Suppressor macrophage treated with lipopolysaccharide for 1 hour (primary cell): ENCODE results near the gene SLC6A3.

ENCODE experiments used
- DNase-seq, 3 donors: peaks; one replicate each; pipeline ENCODE4 v3.0.0-alpha.2; 2020 to 2022

The SLC6A3 gene

GRCh38 chr5:1404062-1404461 lies 41.2 kb downstream of the SLC6A3 start:
- no peak for DNase-seq

DNA sequence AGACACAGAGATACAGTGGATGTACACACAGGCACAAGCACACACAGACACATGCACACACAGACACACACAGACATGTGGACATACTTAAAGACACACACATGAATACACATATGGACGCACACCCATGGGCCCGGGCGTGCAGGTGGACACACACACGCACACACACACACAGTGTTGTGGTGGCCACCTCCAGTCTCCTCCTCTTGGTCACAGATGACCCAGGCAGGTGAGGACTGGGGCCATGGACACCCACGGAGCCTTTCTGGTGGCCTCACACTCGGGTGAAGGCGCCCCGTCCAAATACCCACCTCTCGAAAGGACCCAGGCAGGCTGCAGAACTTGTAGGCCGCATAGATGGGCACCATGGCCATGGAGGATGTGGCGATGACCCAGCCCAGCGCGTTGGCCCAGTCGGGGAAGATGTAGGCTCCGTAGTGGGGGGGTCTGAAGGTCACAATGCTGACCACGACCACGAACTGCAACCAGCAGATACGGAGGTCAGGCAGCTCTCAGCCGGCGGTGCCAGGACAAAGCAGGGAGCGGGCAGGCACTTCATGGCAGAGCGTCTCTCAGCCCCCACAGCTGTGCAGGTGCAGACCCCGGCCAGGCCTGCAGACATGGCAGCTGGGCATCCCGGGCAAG lies 42.5 kb downstream of the SLC6A3 start:
- DNase-seq: no peak

- DNase-seq: no peak
These were observed 43.6 kb downstream of the SLC6A3 start for GRCh38 chr5:1401536-1402138.

DNA sequence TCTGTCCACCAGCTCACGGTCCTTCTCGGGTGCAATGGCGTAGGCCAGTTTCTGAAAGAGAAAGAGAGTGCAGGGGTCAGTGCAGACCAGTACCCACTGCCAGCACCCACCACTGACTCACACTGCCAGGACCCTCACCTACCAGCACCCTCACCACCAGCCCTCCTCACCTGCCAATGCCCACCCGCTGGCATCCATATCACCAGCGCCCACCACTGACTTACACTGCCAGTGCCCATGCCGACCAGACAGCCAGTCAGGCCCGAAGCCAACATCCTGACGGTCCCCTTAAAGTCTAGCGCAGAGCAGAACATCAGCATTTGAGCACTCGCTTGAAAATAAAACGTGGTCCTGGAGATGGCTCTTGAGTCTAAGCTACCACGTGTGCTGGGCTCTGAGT lies 44.3 kb downstream of the SLC6A3 start:
- DNase-seq: no peak

DNA sequence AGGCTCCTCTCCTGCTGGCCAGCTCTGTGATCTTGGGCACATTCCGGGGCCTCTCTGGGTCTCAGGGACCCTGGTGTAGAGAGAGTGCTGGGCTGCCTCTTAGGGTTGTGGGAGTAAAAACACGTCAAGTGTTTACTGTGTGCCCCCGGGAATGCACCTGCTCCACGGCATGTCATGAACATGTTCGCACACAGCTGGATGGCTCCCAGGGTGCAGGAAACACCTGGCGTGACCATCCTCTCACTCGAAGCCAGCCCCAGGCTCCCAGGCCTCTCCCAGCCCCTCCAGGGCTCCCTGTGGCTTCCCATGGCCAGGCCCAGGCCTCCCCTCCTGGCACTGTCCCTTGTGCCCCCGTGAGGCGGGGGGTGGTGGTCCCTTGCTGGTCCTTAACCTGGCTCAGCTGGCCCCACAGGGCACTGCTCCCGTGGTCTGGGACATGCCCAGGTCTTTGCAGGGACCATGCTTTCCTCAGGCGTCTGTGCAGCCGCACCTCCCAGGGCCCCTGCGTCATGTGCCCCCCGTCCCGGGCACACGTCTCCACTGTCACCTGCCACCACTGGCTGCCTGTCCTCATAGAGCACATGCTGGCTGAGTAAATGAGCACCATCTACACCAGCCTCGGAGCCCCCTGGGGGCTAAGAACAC lies 44.9 kb downstream of the SLC6A3 start:
- DNase-seq: no peak

DNA sequence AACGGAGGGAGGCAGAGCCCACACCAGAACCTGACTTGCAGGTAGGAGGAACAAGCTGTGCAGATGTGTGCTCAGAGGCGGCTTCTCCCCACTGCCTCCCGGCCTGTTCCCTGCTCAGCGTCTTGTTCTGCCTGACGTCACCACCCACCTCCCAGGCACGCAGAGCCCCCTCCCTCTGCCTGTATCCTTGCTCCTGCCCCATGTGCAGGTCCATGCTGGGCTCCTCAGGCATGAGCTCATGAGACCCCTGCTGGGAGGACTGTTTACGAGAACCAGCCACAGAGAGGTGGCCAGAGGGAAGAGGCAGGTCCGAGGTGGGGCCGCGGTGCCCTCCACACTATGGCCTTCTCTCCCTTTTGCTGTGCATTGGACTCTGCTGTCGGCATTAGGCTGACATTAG lies 45.5 kb downstream of the SLC6A3 start:
- DNase-seq: no peak

DNA sequence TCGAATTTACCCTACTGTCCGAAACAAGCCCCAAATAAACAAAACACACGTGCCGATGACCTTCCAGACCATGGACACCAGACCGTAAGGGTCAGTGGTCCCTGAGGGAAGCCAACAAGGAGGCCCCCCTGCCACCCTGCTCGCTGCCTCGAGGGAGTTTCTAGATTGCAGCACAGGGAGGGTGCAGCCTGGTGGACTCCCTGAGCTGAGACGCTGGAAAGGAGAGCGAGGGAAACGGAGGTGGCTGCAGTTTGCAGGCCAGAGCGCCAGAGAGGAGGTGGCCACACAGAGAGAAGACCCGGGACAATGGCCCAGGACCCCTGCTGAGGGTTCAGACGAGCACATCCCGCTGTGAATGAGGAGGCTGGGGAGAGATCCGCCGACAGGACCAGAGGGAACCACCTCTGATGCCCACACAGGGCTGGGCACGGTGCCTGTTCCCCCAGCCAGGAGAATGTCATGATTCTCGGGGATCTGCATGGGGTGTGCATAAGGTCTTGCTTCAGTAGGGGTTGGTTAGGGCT lies 48.9 kb downstream of the SLC6A3 start:
- no peak for DNase-seq

GRCh38 chr5:1394881-1395860 lies 50.1 kb downstream of the SLC6A3 start:
- no peak for DNase-seq

- DNase-seq: no peak
These were observed 51.4 kb downstream of the SLC6A3 start for GRCh38 chr5:1393571-1394501.

DNA sequence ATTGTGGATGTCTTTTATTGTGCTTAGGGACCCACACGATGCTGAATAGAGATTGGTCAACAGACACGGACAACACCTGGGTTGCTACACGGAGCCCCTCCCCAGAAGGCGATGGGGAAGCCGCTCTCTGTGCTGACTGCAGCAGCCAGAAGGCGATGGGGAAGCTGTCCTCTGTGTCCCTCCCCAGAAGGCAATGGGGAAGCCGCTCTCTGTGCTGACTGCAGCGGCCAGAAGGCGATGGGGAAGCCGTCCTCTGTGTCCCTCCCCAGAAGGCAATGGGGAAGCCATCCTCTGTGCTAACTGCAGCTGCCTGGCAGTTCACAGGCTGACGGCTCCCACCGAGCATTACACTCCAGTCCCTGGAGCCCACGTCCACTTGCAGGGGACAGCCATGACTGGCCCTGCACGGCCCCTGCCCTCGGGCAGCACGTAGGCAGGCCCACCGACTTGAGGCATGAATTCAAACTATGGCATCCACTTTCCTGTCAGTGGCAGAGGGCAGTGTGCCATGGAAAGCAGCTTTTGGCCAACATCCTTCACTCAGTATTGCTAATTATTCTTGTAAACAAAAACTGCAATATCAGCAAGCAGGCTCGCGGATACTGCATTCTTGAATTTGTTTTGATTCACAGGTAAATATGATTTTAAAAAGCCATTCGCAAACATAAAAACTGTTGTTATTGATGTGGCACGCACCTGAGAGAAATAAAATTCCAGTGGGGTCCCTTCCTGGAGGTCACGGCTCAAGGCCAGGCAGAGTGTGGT lies 52.3 kb downstream of the SLC6A3 start:
- peak; percentile 20 to 48 (median 36) for DNase-seq

DNA sequence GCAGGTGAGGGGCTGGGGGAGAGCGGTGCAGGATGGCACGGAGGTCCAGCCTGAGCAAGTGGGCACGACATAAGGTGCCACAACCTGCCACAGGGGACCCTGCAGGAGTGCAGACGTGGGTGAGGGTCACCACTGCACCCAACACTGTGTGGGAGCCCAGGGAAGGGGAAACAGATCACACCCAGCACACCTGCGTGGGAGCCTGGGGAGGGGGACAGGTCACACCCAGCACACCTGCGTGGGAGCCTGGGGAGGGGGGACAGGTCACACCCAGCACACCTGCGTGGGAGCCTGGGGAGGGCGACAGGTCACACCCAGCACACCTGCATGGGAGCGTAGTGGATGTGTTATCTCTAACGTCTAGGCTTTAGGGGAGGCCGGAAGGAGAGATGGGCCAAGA lies 53.0 kb downstream of the SLC6A3 start:
- no peak for DNase-seq

DNA sequence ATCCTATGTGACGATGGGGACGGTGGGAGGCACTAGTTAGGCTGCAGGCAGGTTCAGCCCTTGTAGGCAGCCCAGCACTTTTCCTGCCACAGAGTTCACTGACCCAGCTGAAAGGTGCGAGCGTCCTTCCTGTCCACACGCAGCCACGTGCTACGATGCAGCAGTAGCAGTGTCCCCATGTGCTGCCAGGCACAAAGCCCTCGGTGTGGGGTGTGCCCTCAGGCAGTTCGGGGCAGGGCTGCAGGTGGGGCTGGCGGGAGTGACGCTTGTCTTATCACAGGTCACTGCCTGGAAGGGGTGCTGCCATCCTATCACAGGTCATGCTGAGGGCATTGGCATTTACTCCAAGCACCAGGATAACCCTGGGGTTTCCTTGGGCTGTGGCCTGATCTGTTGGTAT lies 53.5 kb downstream of the SLC6A3 start:
- DNase-seq: no peak

- DNase-seq: no peak
These were observed 54.2 kb downstream of the SLC6A3 start for GRCh38 chr5:1390861-1391600.

DNA sequence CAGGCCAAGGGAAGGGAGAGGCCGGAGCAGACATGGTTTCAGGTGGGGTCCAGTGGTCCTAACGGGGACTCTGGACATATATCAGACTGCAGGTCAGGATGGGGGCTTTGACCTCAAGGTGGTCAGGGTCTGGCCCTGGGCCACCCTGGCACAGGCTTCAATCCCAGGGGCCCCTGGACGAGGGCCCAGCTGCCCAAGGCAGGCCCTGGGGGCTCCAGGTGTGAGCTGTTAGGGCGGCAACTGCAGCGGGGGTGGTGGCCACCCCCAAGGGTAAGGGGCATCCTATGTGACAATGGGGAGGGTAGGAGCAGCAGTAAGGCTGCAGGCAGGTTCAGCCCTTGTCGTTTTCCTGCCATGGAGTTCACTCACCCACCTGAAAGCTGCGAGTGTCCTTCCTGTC lies 54.9 kb downstream of the SLC6A3 start:
- no peak for DNase-seq

DNA sequence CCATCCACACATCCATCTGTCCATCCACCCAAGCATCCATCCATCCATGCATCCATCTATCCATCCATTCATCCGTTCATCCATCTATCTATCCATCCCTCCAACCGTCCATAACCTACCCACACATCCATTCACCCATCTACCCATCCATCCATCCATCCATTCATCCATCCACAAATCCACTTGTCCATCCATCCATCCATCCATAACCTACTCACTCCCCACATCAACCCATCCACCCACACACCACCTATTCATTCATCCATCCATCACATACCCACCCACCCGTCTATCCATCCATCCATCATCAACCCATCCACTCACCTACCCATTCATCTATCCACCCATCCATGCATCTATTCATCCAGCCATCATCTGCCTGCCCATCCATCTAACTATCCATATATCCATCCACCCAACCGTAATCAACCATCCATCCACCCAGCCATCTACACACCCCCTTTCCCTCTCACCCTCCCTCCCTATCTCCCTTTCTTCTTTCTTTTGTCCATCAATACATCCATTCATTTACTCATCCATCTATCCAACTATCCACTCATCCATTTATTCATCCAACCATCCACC lies 56.8 kb downstream of the SLC6A3 start:
- DNase-seq: no peak

DNA sequence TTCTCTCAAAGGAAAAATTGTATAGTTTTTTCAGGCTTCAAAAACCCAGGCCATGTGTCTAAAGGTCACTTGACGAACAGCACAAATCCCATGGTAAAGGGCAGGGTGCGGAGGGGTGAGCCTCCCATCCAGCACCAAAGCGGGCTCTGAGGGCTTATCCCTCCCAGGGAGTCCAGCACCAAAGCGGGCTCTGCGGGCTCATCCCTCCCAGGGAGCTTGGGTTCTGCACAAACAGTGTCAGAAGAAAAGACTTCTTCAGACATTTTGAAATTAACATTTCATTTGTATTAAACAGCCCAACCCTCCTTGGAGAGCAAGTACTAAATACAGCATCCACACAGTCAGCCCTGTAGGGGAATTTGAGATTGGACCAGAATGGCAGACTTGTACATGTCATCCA lies 57.4 kb downstream of the SLC6A3 start:
- no peak for DNase-seq

DNA sequence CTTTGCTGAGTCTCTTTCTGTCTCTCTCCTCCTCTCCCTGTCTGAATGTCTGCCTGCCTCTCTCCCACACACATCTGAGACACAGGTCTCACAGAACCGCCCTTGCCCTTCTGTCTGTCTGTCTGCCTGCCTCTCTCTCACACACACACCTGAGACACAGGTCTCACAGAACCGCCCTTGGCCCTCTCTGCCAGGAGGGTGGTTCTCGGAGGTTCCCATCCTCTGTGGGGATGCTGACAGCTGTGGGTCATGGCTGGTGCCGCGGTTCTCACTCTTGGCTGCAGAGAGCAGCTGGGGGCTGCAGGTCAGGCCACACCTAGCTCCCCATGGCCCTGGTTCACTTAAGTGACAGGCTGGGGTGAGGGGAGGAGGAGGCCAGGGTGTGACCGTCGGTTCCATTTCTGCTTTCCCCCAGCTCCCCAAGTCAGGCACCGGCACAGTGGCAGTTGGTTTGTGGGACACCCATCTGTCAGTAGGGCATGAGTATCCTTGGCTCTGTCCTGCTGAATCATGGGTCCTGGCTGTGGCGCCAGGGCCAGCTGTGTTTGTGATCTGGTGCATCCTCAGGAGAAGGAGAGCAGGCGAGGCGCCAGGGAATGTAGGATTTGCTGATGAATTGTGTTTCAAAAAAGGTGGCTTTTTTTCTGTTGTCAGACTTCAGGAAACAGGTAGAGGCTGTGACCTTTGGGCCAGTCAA lies 58.0 kb downstream of the SLC6A3 start:
- DNase-seq: no peak

- peak; percentile 36 to 60 (median 36) for DNase-seq
These were observed 58.9 kb downstream of the SLC6A3 start for GRCh38 chr5:1386274-1386717.
